M059J (cell line): Measurements from ENCODE around the gene CETP. TPM values are rescaled to one million over a fixed set of nuclear protein-coding genes. Genes with fewer than 3 reads are reported as not detected.

ENCODE experiments used
- DNase-seq: peaks from one replicate; pipeline ENCODE4 v3.0.0-alpha.2; 2012; ENCODE audit warnings: low read depth
- total RNA-seq: library from RNA; depleted of rRNA; stranded (reverse); fragments of >200 nt; shearing (Covaris generic); gene quantifications from 2 replicates; pipeline ENCODE4 v1.2.3, GENCODE V29; 2014; rRNA removed

CETP gene, protein sequence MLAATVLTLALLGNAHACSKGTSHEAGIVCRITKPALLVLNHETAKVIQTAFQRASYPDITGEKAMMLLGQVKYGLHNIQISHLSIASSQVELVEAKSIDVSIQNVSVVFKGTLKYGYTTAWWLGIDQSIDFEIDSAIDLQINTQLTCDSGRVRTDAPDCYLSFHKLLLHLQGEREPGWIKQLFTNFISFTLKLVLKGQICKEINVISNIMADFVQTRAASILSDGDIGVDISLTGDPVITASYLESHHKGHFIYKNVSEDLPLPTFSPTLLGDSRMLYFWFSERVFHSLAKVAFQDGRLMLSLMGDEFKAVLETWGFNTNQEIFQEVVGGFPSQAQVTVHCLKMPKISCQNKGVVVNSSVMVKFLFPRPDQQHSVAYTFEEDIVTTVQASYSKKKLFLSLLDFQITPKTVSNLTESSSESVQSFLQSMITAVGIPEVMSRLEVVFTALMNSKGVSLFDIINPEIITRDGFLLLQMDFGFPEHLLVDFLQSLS
- not detected in 2 replicates for total RNA-seq

DNA sequence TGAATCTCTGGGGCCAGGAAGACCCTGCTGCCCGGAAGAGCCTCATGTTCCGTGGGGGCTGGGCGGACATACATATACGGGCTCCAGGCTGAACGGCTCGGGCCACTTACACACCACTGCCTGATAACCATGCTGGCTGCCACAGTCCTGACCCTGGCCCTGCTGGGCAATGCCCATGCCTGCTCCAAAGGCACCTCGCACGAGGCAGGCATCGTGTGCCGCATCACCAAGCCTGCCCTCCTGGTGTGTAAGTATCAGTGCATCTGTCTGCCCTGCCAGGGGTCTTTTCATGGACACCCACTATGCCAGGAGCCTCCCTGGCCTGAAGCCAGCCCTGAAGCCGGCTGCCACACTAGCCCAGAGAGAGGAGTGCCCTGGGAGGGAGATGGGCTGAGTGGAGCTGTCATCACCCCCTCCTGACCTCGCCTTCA is at the start of gene CETP:
Gene CETP (plus strand): TSS at position 100 of the 431 bp plus-strand sequence. CDS start 30 bp downstream, at position 130.
- DNase-seq, result no peak

GRCh38 chr16:56912746-56913708 is 48.7 kb upstream of the CETP start:
- peak; percentile 57 for DNase-seq

DNA sequence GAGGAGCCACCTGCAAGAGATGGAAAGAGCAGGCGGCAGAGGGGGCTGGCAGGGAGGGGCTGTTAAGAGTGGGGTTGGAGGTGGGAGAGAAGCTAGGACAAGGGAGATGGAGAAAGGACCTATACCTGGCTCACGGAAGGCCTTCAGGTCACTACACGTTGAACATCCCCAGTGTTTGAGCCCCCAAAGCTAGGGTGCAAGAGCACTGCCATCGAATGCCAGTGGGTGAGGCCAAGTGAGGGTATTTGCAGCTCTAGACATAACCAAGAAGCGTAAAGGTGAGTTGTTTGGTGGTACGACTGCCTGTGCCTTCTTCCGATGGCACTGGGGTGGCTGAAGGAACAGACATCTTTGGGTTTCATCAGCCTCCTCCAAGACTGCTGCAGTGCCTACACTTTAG is 46.9 kb upstream of the CETP start:
- no peak for DNase-seq

DNA sequence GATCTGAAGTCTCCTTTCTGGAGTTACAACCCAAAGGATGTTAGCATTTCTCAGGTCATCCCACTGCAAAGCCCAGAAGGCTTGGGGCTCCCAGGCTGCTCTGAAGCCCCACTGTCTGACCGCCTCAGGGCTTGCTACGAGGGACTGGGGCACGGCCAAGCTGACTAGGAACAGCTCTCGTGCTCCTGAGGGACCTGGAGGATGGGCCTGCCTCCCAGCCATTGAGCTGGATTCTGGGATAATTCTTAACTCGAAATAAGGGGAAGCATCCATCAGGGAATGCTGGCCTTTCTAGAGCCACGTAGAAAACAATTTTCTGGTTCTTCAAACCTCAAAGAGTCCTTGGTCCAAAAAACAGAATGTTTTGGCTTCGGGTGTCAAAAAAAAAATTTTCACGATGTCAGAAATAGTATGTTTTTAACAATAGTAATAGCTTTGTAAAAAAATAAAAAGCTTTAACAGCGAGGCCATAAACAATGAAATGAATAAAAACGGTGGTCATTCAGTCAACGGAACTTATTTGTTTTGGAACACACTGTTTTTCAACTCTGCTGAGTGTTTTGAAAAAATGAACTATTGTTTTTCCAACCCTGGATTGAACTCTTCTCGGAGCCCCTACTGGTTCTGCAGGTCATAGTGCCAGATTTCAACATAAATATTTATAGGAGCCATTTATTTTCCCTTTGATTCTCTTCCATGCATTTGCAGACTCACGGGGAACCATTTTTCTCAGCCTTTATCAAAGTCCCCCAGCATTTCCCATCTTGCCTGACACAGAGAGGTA is 46.2 kb upstream of the CETP start:
- DNase-seq, result no peak

DNA sequence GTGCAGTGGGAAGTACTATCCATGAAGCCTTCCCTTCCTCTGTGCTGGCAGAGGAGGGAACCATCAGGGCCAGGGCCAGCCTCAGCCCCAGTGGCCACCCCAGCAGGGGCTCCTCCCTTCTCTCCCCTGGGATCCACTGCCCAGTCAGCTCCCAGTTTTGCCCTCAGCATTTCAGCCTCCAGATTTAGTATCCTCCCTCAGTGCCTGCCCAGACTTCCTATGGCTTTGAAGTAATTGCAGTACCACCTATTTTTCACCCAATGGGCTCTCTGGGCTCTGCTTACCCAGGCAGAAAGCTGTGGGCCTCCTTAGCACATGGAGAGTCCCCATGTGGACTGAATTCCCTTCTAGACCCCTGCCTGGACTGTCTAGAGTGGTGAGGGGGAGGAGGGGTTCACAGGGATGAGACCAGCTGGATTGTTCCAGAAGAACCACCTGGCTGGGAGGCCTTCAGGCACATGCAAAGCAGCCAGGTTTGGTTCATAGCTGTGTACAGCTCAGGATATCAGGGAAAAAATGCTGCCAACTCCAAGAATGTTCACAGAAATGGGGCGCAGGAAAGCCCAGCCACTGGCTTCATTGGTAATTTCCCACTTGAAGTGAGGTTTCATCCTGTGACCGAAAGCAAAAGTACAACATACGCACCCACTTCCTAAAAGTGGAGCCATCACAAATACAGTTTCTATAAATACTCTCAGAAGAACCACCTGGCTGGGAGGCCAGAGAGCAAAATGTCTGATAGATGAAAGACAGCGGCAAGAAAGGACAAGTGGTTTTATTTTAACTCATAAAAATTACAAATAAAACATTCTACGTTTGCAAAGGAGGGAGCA is 45.0 kb upstream of the CETP start:
- DNase-seq, result no peak

- DNase-seq, result no peak
These were observed 43.2 kb upstream of the CETP start for GRCh38 chr16:56918467-56919012.

- no peak for DNase-seq
These were observed 42.5 kb upstream of the CETP start for GRCh38 chr16:56919099-56919800.

DNA sequence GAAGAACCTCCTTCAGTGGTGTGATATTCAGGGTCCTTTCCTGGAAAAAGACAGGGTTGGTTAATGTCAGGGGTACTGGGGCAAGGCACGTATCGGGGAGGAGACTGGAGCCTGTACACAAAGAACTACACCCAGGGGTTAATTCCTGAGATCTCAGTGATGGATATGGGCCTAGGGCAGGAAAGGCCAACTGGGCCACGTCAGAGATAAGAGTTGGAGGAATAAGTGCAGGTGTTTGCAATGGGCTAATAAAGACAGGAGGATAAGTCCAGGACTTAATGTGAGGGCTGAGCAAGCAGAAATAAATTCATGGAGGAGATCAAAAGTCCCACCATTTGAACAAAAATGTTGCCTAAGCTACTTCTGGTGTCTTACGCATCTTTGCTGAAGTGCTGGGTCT is 40.2 kb upstream of the CETP start:
- no peak for DNase-seq

GRCh38 chr16:56923481-56924091 is 38.2 kb upstream of the CETP start:
- DNase-seq, result no peak

DNA sequence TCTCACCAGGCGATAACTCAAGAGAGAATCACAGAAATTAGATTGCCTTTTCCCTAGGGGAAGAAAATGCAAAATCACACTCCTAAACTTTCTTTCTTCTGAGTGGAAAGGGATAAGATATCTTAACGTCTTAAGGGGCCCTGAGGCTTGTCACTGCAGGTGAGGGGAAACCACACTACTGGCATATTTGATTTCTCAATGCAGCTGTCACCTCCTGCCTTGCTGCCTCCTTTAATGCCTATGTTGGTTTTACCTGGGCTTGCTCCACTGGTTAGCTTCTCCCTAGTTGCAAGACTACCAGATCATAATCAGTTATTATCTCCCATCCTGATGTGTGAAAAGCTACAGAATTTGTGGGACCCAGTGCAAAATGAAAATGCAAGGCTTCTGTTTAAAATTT is 34.3 kb upstream of the CETP start:
- no peak for DNase-seq

DNA sequence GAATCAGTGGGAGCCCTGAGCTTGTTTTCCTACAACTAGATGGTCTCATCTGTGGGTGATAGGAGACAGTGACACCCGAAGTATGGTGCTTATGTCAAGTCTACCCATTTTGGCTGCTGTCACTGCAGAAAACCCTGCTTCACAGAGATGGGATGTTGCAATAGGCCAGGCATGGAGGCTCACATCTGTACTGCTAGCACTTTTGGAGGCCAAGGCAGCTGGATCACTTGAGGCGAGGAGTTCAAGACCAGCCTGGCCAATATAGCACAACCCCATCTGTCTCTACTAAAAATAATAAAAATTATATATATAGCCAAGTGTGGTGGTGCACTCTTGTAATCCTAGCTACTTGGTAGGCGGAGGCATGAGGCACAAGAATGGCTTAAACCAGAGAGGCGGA is 32.1 kb upstream of the CETP start:
- no peak for DNase-seq

- DNase-seq, result no peak
These were observed 31.1 kb upstream of the CETP start for GRCh38 chr16:56930486-56931270.

DNA sequence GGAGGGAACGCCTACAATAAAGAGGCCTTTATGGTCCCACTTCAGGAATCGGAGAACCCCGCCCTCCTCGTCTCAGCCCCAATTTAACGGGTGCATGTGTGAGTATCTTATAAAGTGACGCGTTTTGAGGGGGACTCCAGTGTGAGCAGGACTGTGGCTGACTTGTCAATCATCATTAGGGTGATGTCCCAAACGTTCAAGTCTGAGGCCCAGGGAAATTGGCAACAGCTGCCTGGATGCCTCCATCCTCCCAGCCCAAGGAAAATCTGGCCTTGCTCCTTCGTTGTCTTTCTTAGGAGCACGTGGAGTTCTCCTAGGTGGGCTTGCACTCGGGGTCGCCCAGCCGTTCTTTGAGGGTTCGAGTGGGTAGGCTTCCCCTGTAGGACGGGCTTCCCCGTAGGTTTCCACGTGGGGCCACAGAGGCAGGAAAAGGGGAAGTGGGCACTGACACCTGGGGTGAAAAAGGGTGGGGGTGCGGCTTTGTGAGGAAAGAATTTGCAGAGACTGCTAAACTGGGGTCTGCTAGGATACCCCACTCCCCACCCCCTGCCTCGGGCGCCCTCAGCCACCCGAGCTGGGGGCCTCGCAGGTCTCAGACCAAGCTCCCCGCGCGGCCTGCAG is 30.4 kb upstream of the CETP start:
- DNase-seq, result no peak

- peak; percentile 97 for DNase-seq
These were observed 29.6 kb upstream of the CETP start, which contains the start of gene HERPUD1 for GRCh38 chr16:56931892-56932720. TSS of gene HERPUD1 (plus strand) at chr16:56932142. CDS start at chr16:56932245, 103 bp downstream.

DNA sequence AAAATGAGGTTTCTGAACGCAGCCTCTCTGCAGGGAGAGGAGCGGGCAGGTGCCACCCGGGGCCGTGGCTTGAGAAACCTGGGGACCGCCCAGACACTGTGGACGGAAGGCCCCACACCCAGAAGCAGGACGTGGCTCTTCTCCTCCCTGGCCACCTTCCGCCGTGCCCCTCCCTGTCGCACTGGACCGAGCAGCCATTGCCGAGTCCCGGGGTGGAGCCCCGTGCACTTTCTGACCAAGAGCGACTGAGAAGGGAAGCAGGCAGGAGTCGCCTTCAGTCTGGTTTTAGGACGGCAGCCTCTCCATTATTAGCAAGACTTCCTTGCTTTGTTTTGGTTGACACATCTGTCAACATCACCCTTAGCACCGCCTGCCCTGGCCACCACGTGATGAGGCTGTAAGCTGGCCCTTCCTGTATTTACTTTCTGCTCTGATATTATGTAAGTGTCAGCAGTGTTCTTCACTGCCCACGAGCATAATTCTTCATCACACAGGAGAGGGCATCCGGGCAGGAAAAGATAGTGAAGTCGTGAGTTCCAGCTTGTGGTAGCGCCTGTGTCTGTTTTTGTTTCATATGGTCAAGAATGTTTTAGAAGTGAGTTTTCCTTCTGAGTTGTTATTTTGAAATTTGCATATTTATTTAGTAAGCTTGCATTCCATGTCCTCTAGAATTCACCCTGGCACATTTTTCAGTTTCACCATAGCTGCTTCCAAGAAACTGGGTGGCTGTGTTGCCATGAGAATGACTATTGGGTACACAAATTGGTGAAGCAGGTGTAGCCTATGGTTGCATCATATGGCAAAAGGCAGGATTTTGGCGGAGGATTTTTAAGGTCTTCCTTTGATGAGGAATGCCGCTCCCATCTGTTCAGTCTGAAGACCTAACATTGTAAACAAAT is 28.8 kb upstream of the CETP start:
- DNase-seq, result peak; percentile 77
